PC-3 (cell line): ENCODE data around the gene GOLGA1.
"Not testable (repeated sequence)": the region's sequence is repeated elsewhere in the genome, so short reads cannot be mapped to it uniquely, and the experiment has no call there.

Experiments used
- CTCF ChIP-seq: fragments of 300-600 bp; sonication (generic); conservative IDR thresholded peaks from 2 replicates; pipeline ENCODE4 v1.5.1; 2017; ENCODE audit warnings: antibody characterized with exemption, low read depth, mild to moderate bottlenecking, low read length
- EZH2phosphoT487 ChIP-seq: fragments of 300-600 bp; sonication (generic); IDR thresholded peaks from 2 replicates; pipeline ENCODE4 v1.6.1; 2018; ENCODE audit warnings: mild to moderate bottlenecking, antibody characterized with exemption, low read length, borderline replicate concordance

DNA sequence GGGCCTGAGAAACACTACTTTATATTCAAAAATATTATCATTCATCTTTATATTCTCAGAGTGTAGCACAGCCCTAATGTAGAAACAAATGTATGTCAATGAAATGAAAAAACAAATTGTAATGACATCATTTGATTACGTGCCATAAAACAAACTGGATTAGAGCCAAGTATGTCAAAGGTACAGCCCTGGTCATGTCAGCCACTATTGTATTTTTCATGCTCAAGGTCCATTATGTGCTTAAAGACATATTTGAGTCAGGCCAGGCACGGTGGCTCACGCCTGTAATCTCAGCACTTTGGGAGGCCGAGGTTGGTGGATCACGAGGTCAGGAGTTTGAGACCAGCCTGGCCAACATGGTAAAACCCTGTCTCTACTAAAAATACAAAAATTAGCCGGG is 20.5 kb downstream of the GOLGA1 start:
- TF ChIP-seq CTCF, EZH2phosphoT487: not testable (repeated sequence)
